ENCODE measurements around the gene SLC6A9. TPM values are rescaled to one million over a fixed set of nuclear protein-coding genes. Genes with fewer than 3 reads are reported as not detected.
A peak's percentile ranks its signal among the peaks of the same experiment; 100 is the strongest.

The SLC6A9 gene
- total RNA-seq, 1 experiment from 2014 or later = 9.2 TPM

- H3K9me3 ChIP-seq (ENCODE audit: control insufficient read depth, insufficient read depth, low read depth, low read length) = no peaks in the 10 kb centered on the region
- peaks cover 9% of the 10 kb centered on the region; the same call in 1 of the 2 replicates for H3K36me3 ChIP-seq (ENCODE audit: control insufficient read depth, insufficient read depth, low read length)
- DNase-seq (ENCODE audit: low read depth, low spot score) (no peak), ATAC-seq (no peak)
- no peaks in the 10 kb centered on the region for H3K27me3 ChIP-seq (ENCODE audit: control insufficient read depth, insufficient read depth, low read length)
- in situ Hi-C loops (cut with HindIII; ENCODE audit: low pct_unique_long_range_greater_than_20kb, low sequenced_read_pairs) (no loop called here), intact Hi-C loops (cut with micrococcal nuclease; ENCODE audit: unreplicated experiment) (no loop called here)
- BruUV-seq (replicated peaks) = no TSS peak
- H3K4me3 ChIP-seq (ENCODE audit: low read depth in 2 of 2, low read length in 2 of 2) = peak overlapping the region; percentile 99 to 100
- peak overlapping the region; percentile 95 for H3K27ac ChIP-seq (ENCODE audit: low read length)
- POLR2A ChIA-PET = no interaction called here
- CTCF ChIA-PET = no interaction called here
- H3K4me1 ChIP-seq (ENCODE audit: control insufficient read depth, insufficient read depth, low read length) = peaks cover 18% of the 10 kb centered on the region
- TF ChIP-seq, protein P1, sequence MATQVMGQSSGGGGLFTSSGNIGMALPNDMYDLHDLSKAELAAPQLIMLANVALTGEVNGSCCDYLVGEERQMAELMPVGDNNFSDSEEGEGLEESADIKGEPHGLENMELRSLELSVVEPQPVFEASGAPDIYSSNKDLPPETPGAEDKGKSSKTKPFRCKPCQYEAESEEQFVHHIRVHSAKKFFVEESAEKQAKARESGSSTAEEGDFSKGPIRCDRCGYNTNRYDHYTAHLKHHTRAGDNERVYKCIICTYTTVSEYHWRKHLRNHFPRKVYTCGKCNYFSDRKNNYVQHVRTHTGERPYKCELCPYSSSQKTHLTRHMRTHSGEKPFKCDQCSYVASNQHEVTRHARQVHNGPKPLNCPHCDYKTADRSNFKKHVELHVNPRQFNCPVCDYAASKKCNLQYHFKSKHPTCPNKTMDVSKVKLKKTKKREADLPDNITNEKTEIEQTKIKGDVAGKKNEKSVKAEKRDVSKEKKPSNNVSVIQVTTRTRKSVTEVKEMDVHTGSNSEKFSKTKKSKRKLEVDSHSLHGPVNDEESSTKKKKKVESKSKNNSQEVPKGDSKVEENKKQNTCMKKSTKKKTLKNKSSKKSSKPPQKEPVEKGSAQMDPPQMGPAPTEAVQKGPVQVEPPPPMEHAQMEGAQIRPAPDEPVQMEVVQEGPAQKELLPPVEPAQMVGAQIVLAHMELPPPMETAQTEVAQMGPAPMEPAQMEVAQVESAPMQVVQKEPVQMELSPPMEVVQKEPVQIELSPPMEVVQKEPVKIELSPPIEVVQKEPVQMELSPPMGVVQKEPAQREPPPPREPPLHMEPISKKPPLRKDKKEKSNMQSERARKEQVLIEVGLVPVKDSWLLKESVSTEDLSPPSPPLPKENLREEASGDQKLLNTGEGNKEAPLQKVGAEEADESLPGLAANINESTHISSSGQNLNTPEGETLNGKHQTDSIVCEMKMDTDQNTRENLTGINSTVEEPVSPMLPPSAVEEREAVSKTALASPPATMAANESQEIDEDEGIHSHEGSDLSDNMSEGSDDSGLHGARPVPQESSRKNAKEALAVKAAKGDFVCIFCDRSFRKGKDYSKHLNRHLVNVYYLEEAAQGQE (IDR thresholded peaks at IDR 0.05; ENCODE audit: insufficient read depth in 1 of 2, low read depth in 2 of 2, low read length in 1 of 2) = no peak
- TF ChIP-seq, protein P2, sequence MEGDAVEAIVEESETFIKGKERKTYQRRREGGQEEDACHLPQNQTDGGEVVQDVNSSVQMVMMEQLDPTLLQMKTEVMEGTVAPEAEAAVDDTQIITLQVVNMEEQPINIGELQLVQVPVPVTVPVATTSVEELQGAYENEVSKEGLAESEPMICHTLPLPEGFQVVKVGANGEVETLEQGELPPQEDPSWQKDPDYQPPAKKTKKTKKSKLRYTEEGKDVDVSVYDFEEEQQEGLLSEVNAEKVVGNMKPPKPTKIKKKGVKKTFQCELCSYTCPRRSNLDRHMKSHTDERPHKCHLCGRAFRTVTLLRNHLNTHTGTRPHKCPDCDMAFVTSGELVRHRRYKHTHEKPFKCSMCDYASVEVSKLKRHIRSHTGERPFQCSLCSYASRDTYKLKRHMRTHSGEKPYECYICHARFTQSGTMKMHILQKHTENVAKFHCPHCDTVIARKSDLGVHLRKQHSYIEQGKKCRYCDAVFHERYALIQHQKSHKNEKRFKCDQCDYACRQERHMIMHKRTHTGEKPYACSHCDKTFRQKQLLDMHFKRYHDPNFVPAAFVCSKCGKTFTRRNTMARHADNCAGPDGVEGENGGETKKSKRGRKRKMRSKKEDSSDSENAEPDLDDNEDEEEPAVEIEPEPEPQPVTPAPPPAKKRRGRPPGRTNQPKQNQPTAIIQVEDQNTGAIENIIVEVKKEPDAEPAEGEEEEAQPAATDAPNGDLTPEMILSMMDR (IDR thresholded peaks at IDR 0.05) = no peak
- TF ChIP-seq TCF7L2 (IDR thresholded peaks at IDR 0.05; ENCODE audit: low read depth, low read length) = no peak
Observed at GRCh38 chr1:43970502-43970901, 60.8 kb downstream of the SLC6A9 start.

DNA sequence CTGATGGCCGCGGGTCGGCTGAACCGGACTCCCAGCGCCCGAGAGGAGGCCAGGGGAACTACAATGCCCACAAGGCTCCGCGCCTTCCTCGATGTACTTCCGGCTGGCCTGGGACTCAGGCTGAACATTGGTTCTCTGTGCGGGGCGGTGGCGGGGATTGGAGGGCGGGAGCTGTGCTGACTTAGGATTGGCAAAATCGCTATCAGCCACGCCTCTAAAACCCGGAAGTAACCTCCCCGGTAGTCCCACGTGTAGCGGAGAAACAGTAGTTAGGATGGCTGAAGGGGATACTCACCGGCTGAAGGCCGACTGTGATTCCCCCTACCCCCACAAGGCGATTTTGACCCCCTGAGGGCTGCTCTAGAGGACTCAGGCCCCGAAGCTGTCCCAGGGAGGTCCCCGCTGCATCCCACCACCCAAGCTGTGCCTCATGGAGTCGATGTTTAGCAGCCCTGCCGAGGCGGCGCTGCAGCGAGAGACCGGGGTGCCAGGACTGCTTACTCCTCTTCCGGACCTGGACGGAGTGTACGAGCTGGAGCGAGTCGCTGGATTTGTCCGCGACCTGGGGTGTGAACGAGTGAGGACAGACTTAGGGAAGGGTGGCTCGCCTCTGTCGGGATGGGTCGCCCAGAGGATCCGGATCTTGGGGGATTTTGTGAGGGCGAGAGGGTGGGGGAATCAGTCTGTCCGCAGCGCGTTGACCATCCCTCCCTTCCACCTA, 61.4 kb downstream of the SLC6A9 start, which contains the start of gene DPH2:
Gene DPH2 (plus strand): TSS at position 265 of the 721 bp plus-strand sequence. CDS start 166 bp downstream, at position 431.
- TF ChIP-seq SIN3A (IDR thresholded peaks at IDR 0.05; ENCODE audit: borderline replicate concordance, insufficient read depth, low read depth, low read length) = peak; percentile 92; the same call in 1 of the 2 replicates
- TF ChIP-seq, protein P2 (IDR thresholded peaks at IDR 0.05) = no peak
- TF ChIP-seq POLR2AphosphoS5 (IDR thresholded peaks at IDR 0.05; ENCODE audit: low read depth, low read length) = peak; percentile 67
- H3K27ac ChIP-seq (ENCODE audit: low read length) = peak within 1 kb of the TSS; percentile 95
- no peaks in the 10 kb centered on the region for H3K27me3 ChIP-seq (ENCODE audit: control insufficient read depth, insufficient read depth, low read length)
- BruUV-seq (replicated peaks) = TSS peak; percentile 85
- in situ Hi-C loops (cut with HindIII; ENCODE audit: low pct_unique_long_range_greater_than_20kb, low sequenced_read_pairs) (no loop called here), intact Hi-C loops (cut with micrococcal nuclease; ENCODE audit: unreplicated experiment) (no loop called here)
- H3K36me3 ChIP-seq (ENCODE audit: control insufficient read depth, insufficient read depth, low read length) = peaks cover 9% of the 10 kb centered on the region; the same call in 1 of the 2 replicates
- ATAC-seq = peak; percentile 94
- ChIA-PET CTCF (interaction anchor here (0.7 kb wide), 1 partner anchor 145 kb away, joined by 4 read pairs; no protein-coding TSS in a partner anchor), POLR2A (no interaction called here)
- H3K9me3 ChIP-seq (ENCODE audit: control insufficient read depth, insufficient read depth, low read depth, low read length) = no peaks in the 10 kb centered on the region
- peak; percentile 94 for DNase-seq (ENCODE audit: low read depth, low spot score)
- peaks cover 18% of the 10 kb centered on the region for H3K4me1 ChIP-seq (ENCODE audit: control insufficient read depth, insufficient read depth, low read length)
- H3K4me3 ChIP-seq (ENCODE audit: low read depth in 2 of 2, low read length in 2 of 2) = peak within 1 kb of the TSS; percentile 99 to 100

All from Panc1 (cell line).